K562 (cell line): ENCODE results near the gene BNIP5. TPM values are rescaled to one million over a fixed set of nuclear protein-coding genes. Genes with fewer than 3 reads are reported as not detected.

Experiments
- ARID2 ChIP-seq: fragments of 450-650 bp; IDR thresholded peaks from 2 replicates; pipeline ENCODE4 v1.6.1; 2017; ENCODE audit warnings: antibody characterized with exemption, mild to moderate bottlenecking
- DACH1 ChIP-seq: fragments of 450-650 bp; IDR thresholded peaks from 2 replicates; pipeline ENCODE4 v1.6.1; 2018; ENCODE audit not compliant: partially characterized antibody
- FOXJ2 ChIP-seq: fragments of 200-800 bp; sonication (Bioruptor generic); IDR thresholded peaks from 2 replicates; pipeline ENCODE4 v1.6.1; 2016; ENCODE audit warnings: missing genetic modification characterization, missing compliant biosample characterization
- MIER1 ChIP-seq: fragments of 450-650 bp; IDR thresholded peaks from 2 replicates; pipeline ENCODE4 v1.6.1; 2016; ENCODE audit warnings: antibody characterized with exemption, mild to moderate bottlenecking, low read depth
- MTF1 ChIP-seq: fragments of 250-450 bp; sonication (Bioruptor Pico); IDR thresholded peaks from 2 replicates; pipeline ENCODE4 v1.9.0; 2021; ENCODE audit warnings: moderate library complexity, mild to moderate bottlenecking, inconsistent platforms, borderline replicate concordance
- U2AF1 ChIP-seq: fragments of 200-400 bp; formaldehyde crosslinking; optimal IDR thresholded peaks from 2 replicates; pipeline ENCODE3; 2017; ENCODE audit warnings: mild to moderate bottlenecking, low read depth, low read length, moderate library complexity
- ZNF184 ChIP-seq: sonication (generic); formaldehyde crosslinking; IDR thresholded peaks from 2 replicates; pipeline ENCODE4 v1.5.0; 2020; ENCODE audit warnings: missing genetic modification reagents
- polyA plus RNA-seq, 8 experiments: library from polyadenylated mRNA; depleted of rRNA in 4 of 8; stranded (reverse) in 5 of 8; unstranded in 3 of 8; fragments of >200 nt; fragmentation: Nextera tagmentation in 2 of 8; fragmentation: Illumina TruSeq in 1 of 8; extraction: Ambion mirVana in 2 of 8; extraction: Trizol in 1 of 8; gene quantifications; 2 replicates each; pipeline versions ENCODE4 v1.2.1 to v1.2.3, GENCODE V29; 2011 to 2014; ENCODE audit warnings: inconsistent platforms in 1 of 8, missing spikeins in 1 of 8
- total RNA-seq, 7 experiments: library from RNA; depleted of rRNA in 6 of 7; stranded (reverse); fragments of >200 nt in 6 of 7; fragmentation: Illumina TruSeq in 2 of 7; extraction: Trizol in 2 of 7; gene quantifications; 2 replicates each; pipeline versions ENCODE4 v1.2.1 to v1.2.3, GENCODE V29; 2011 to 2021; ENCODE audit warnings: low replicate concordance in 1 of 7
- TF ChIP-seq, protein P1 (sequence below): sonication (generic); formaldehyde crosslinking; IDR thresholded peaks from 2 replicates; pipeline ENCODE4 v1.8.0; 2023; ENCODE audit warnings: mild to moderate bottlenecking, missing genetic modification reagents
- TF ChIP-seq, protein P2 (sequence below): fragments of 250-450 bp; sonication (Bioruptor Pico); IDR thresholded peaks from 2 replicates; pipeline ENCODE4 v1.4.0; 2020
- TF ChIP-seq, protein P3 (sequence below): fragments of 450-650 bp; IDR thresholded peaks from 2 replicates; pipeline ENCODE4 v1.6.1; 2016; ENCODE audit warnings: mild to moderate bottlenecking
- TF ChIP-seq, protein P4 (sequence below): fragments of 250-450 bp; sonication (Bioruptor Pico); IDR thresholded peaks from 2 replicates; pipeline ENCODE4 v1.4.0; 2020; ENCODE audit warnings: mild to moderate bottlenecking, moderate library complexity, borderline replicate concordance

BNIP5 gene
- total and polyA plus RNA-seq, 9 of the 15 experiments (the other 6 are each of a cell fraction or from before 2014, with no cell fraction given) = not detected

DNA sequence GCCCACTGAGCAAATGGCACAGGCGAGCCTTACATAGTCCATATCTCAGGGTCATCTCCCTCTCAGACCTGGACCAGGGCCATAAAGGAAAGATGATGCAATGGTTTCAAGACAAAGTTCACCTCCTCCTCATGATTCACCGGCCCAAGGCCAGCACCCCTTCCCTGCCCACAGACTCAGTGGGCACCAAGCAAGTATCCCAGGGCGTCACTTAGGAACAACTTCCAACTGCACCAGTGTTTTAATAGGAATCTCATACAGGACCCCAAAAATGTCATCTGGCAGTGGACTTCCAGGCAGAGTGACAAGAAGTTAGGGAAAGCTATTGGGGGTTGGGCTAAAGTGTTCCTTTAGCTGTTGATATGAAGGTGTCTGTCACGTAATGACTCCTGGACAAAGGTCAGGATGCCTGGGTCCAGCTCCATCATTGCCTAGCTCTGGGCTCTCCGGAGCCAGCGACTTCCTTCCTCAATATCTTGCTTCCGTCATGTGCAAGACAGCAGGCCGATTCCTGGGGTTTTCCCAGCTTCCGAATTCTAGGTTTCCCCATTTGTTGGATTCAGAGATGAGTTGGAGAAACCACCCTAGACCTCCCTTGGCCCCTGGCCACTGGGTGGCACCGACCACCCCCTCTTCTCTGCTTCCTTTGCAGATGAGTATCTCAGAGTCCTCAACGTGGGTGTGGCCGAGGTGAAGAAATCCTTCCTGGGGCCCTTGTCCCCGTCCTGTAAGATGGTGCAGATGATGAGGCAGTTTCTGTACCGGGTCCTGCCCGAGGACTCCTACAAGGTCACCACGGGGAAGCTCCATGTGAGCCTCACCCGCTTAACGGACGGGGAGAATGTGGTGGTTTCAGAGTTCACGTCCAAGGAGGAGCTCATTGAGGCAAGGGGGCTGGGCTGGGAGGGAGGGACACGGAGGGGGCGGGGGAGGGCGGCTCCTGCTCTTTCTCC, 45.7 kb downstream of the BNIP5 start (continued):
- TF ChIP-seq ARID2 (no peak), MIER1 (no peak), DACH1 (no peak), ZNF184 (CRISPR knock-in tag) (no peak), MTF1 (no peak), FOXJ2 (tag) (peak; percentile 65; the same call in 1 of the 2 replicates), U2AF1 (no peak)
- TF ChIP-seq, protein P1, sequence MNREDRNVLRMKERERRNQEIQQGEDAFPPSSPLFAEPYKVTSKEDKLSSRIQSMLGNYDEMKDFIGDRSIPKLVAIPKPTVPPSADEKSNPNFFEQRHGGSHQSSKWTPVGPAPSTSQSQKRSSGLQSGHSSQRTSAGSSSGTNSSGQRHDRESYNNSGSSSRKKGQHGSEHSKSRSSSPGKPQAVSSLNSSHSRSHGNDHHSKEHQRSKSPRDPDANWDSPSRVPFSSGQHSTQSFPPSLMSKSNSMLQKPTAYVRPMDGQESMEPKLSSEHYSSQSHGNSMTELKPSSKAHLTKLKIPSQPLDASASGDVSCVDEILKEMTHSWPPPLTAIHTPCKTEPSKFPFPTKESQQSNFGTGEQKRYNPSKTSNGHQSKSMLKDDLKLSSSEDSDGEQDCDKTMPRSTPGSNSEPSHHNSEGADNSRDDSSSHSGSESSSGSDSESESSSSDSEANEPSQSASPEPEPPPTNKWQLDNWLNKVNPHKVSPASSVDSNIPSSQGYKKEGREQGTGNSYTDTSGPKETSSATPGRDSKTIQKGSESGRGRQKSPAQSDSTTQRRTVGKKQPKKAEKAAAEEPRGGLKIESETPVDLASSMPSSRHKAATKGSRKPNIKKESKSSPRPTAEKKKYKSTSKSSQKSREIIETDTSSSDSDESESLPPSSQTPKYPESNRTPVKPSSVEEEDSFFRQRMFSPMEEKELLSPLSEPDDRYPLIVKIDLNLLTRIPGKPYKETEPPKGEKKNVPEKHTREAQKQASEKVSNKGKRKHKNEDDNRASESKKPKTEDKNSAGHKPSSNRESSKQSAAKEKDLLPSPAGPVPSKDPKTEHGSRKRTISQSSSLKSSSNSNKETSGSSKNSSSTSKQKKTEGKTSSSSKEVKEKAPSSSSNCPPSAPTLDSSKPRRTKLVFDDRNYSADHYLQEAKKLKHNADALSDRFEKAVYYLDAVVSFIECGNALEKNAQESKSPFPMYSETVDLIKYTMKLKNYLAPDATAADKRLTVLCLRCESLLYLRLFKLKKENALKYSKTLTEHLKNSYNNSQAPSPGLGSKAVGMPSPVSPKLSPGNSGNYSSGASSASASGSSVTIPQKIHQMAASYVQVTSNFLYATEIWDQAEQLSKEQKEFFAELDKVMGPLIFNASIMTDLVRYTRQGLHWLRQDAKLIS (CRISPR knock-in tag) = no peak
- TF ChIP-seq, protein P2, sequence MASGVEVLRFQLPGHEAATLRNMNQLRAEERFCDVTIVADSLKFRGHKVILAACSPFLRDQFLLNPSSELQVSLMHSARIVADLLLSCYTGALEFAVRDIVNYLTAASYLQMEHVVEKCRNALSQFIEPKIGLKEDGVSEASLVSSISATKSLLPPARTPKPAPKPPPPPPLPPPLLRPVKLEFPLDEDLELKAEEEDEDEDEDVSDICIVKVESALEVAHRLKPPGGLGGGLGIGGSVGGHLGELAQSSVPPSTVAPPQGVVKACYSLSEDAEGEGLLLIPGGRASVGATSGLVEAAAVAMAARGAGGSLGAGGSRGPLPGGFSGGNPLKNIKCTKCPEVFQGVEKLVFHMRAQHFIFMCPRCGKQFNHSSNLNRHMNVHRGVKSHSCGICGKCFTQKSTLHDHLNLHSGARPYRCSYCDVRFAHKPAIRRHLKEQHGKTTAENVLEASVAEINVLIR (CRISPR knock-in tag) = no peak
- TF ChIP-seq, protein P3, sequence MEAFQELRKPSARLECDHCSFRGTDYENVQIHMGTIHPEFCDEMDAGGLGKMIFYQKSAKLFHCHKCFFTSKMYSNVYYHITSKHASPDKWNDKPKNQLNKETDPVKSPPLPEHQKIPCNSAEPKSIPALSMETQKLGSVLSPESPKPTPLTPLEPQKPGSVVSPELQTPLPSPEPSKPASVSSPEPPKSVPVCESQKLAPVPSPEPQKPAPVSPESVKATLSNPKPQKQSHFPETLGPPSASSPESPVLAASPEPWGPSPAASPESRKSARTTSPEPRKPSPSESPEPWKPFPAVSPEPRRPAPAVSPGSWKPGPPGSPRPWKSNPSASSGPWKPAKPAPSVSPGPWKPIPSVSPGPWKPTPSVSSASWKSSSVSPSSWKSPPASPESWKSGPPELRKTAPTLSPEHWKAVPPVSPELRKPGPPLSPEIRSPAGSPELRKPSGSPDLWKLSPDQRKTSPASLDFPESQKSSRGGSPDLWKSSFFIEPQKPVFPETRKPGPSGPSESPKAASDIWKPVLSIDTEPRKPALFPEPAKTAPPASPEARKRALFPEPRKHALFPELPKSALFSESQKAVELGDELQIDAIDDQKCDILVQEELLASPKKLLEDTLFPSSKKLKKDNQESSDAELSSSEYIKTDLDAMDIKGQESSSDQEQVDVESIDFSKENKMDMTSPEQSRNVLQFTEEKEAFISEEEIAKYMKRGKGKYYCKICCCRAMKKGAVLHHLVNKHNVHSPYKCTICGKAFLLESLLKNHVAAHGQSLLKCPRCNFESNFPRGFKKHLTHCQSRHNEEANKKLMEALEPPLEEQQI = no peak
- TF ChIP-seq, protein P4, sequence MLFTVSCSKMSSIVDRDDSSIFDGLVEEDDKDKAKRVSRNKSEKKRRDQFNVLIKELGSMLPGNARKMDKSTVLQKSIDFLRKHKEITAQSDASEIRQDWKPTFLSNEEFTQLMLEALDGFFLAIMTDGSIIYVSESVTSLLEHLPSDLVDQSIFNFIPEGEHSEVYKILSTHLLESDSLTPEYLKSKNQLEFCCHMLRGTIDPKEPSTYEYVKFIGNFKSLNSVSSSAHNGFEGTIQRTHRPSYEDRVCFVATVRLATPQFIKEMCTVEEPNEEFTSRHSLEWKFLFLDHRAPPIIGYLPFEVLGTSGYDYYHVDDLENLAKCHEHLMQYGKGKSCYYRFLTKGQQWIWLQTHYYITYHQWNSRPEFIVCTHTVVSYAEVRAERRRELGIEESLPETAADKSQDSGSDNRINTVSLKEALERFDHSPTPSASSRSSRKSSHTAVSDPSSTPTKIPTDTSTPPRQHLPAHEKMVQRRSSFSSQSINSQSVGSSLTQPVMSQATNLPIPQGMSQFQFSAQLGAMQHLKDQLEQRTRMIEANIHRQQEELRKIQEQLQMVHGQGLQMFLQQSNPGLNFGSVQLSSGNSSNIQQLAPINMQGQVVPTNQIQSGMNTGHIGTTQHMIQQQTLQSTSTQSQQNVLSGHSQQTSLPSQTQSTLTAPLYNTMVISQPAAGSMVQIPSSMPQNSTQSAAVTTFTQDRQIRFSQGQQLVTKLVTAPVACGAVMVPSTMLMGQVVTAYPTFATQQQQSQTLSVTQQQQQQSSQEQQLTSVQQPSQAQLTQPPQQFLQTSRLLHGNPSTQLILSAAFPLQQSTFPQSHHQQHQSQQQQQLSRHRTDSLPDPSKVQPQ (CRISPR knock-in tag) = no peak
